HG03280 (cell line): ENCODE results near the gene GIT2.
"Not testable (repeated sequence)": the region's sequence is repeated elsewhere in the genome, so short reads cannot be mapped to it uniquely, and the experiment has no call there.

ENCODE experiments used
- ATAC-seq: cut with Tn5 transposase; IDR thresholded peaks from one replicate; pipeline ENCODE4 v1.9.1; 2021; ENCODE audit warnings: mild to moderate bottlenecking, moderate library complexity; ENCODE audit not compliant: unreplicated experiment

Gene GIT2

GRCh38 chr12:109995686-109996482 is at the start of gene GIT2:
Gene GIT2, minus strand, starts transcription at chr12:109996368. Its CDS starts 144 bp downstream, at chr12:109996224.
- ATAC-seq, result peak; percentile 59

GRCh38 chr12:110042264-110042663 is 46.1 kb upstream of the GIT2 start:
- ATAC-seq, result no peak

GRCh38 chr12:110039085-110039807 is 43.1 kb upstream of the GIT2 start:
- no peak for ATAC-seq

GRCh38 chr12:110038741-110039084 is 42.5 kb upstream of the GIT2 start:
- no peak for ATAC-seq

- no peak for ATAC-seq
Measured at GRCh38 chr12:110037315-110037714, 41.1 kb upstream of the GIT2 start.

- no peak for ATAC-seq
Measured at GRCh38 chr12:110035534-110036104, 39.5 kb upstream of the GIT2 start.

GRCh38 chr12:110033888-110034287 is 37.7 kb upstream of the GIT2 start:
- no peak for ATAC-seq

GRCh38 chr12:110029290-110029815 is 33.2 kb upstream of the GIT2 start:
- no peak for ATAC-seq

- ATAC-seq, result no peak
Measured at GRCh38 chr12:110028323-110028722, 32.2 kb upstream of the GIT2 start.

GRCh38 chr12:110024051-110024450 is 27.9 kb upstream of the GIT2 start:
- no peak for ATAC-seq

- ATAC-seq, result no peak
Measured at GRCh38 chr12:110023059-110023980, 27.2 kb upstream of the GIT2 start.

GRCh38 chr12:110020956-110021355 is 24.8 kb upstream of the GIT2 start:
- no peak for ATAC-seq

GRCh38 chr12:110015132-110015531 is 19.0 kb upstream of the GIT2 start:
- ATAC-seq, result no peak

- ATAC-seq, result no peak
Measured at GRCh38 chr12:110012659-110013058, 16.5 kb upstream of the GIT2 start.

- ATAC-seq, result peak; percentile 60
Measured at GRCh38 chr12:110012137-110012536, 16.0 kb upstream of the GIT2 start.

- peak; percentile 49 for ATAC-seq
Measured at GRCh38 chr12:110010853-110011723, 14.9 kb upstream of the GIT2 start.

- not testable (repeated sequence) for ATAC-seq
Measured at GRCh38 chr12:110008681-110009398, 12.7 kb upstream of the GIT2 start.

- no peak for ATAC-seq
Measured at GRCh38 chr12:110007881-110008280, 11.7 kb upstream of the GIT2 start.

- ATAC-seq, result no peak
Measured at GRCh38 chr12:110006115-110006514, 9.9 kb upstream of the GIT2 start.
